ENCODE measurements around the gene HIRA.

DNA sequence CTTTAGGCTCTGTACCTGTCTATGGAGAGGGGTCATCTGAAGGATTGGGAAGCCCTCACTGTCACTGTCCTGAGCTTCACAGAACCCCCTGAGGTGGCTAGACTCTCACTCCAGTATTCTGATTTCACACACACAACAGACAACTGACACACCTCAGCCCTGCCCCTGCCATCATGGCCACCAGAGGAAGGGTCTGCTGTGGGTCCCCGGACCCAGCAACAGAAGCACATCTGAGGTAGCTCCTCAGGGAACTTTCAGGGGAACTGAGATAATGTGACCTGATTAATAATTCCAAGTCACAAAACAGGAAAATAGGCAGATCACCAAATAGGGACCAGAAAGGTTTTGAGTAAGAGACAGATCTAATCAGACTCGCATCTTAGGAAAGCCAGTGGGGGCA is 23.5 kb upstream of the HIRA start:
- TF ChIP-seq, protein P1, sequence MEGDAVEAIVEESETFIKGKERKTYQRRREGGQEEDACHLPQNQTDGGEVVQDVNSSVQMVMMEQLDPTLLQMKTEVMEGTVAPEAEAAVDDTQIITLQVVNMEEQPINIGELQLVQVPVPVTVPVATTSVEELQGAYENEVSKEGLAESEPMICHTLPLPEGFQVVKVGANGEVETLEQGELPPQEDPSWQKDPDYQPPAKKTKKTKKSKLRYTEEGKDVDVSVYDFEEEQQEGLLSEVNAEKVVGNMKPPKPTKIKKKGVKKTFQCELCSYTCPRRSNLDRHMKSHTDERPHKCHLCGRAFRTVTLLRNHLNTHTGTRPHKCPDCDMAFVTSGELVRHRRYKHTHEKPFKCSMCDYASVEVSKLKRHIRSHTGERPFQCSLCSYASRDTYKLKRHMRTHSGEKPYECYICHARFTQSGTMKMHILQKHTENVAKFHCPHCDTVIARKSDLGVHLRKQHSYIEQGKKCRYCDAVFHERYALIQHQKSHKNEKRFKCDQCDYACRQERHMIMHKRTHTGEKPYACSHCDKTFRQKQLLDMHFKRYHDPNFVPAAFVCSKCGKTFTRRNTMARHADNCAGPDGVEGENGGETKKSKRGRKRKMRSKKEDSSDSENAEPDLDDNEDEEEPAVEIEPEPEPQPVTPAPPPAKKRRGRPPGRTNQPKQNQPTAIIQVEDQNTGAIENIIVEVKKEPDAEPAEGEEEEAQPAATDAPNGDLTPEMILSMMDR (IDR thresholded peaks at IDR 0.05): no peak
- no peak for TF ChIP-seq POLR2A (IDR thresholded peaks at IDR 0.05)

Measured in thyroid gland (tissue), 4 donors.